Dermis blood vessel endothelial cell (primary cell): Measurements from ENCODE around the gene NEDD4L. TPM values are rescaled to one million over a fixed set of nuclear protein-coding genes. Genes with fewer than 3 reads are reported as not detected.

Experiments used
- DNase-seq: peaks from one replicate; pipeline ENCODE4 v3.0.0; 2010
- total RNA-seq: library from RNA; depleted of rRNA; stranded (reverse); fragments of >200 nt; gene quantifications from 2 replicates; pipeline ENCODE4 v1.2.3, GENCODE V29; 2014

NEDD4L gene
- total RNA-seq, 1 donor from 2014 or later = 15.1 TPM

- no peak for DNase-seq
These were observed 169.4 kb downstream of the NEDD4L start for GRCh38 chr18:58213440-58213839.

GRCh38 chr18:58215011-58215410 is 171.0 kb downstream of the NEDD4L start:
- DNase-seq = no peak

- no peak for DNase-seq
These were observed 172.1 kb downstream of the NEDD4L start for GRCh38 chr18:58216071-58216481.

GRCh38 chr18:58217052-58217451 is 173.0 kb downstream of the NEDD4L start:
- DNase-seq = no peak

GRCh38 chr18:58218117-58218516 is 174.1 kb downstream of the NEDD4L start:
- peak; percentile 24 for DNase-seq

- DNase-seq = peak; percentile 93
These were observed 177.2 kb downstream of the NEDD4L start for GRCh38 chr18:58221060-58221725.

GRCh38 chr18:58222432-58223125 is 178.6 kb downstream of the NEDD4L start:
- peak; percentile 57 for DNase-seq

GRCh38 chr18:58223717-58224424 is 179.8 kb downstream of the NEDD4L start:
- DNase-seq = peak; percentile 97

- DNase-seq = no peak
These were observed 180.4 kb downstream of the NEDD4L start for GRCh38 chr18:58224425-58224750.

- DNase-seq = no peak
These were observed 181.1 kb downstream of the NEDD4L start for GRCh38 chr18:58225101-58225500.

GRCh38 chr18:58226429-58226828 is 182.4 kb downstream of the NEDD4L start:
- no peak for DNase-seq

- no peak for DNase-seq
These were observed 183.4 kb downstream of the NEDD4L start for GRCh38 chr18:58227361-58227930.

- no peak for DNase-seq
These were observed 184.2 kb downstream of the NEDD4L start for GRCh38 chr18:58228176-58228575.

- DNase-seq = no peak
These were observed 184.7 kb downstream of the NEDD4L start for GRCh38 chr18:58228762-58229161.

- DNase-seq = no peak
These were observed 185.1 kb downstream of the NEDD4L start for GRCh38 chr18:58229162-58229561.

GRCh38 chr18:58230438-58231179 is 186.6 kb downstream of the NEDD4L start:
- DNase-seq = peak; percentile 25

GRCh38 chr18:58231930-58232329 is 187.9 kb downstream of the NEDD4L start:
- peak; percentile 52 for DNase-seq

- no peak for DNase-seq
These were observed 188.6 kb downstream of the NEDD4L start for GRCh38 chr18:58232668-58233067.

GRCh38 chr18:58234359-58234741 is 190.3 kb downstream of the NEDD4L start:
- DNase-seq = no peak

- DNase-seq = no peak
These were observed 191.0 kb downstream of the NEDD4L start for GRCh38 chr18:58235001-58235436.

GRCh38 chr18:58239879-58240278 is 195.9 kb downstream of the NEDD4L start:
- DNase-seq = peak; percentile 89

- DNase-seq = no peak
These were observed 197.1 kb downstream of the NEDD4L start for GRCh38 chr18:58241026-58241679.
